ENCODE measurements around the gene HCFC1. TPM values are rescaled to one million over a fixed set of nuclear protein-coding genes. Genes with fewer than 3 reads are reported as not detected.

Gene HCFC1
- total RNA-seq, 6 experiments from 2014 or later = 52.1 to 62.1 (median 59.0) TPM

- H3K9me3 Mint-ChIP-seq = no peaks in the 10 kb centered on the region
- H3K27me3 Mint-ChIP-seq (ENCODE audit: insufficient read depth) = peaks cover 2% of the 10 kb centered on the region
- H3K4me1 Mint-ChIP-seq (ENCODE audit: low read depth) = no peaks in the 10 kb centered on the region
- TF ChIP-seq CTCF (IDR thresholded peaks at IDR 0.05) = no peak
- no peak overlapping the region for H3K27ac Mint-ChIP-seq
- no peak overlapping the region for H3K4me3 Mint-ChIP-seq
- no peak for DNase-seq
- H3K36me3 Mint-ChIP-seq (ENCODE audit: low read depth) = no peaks in the 10 kb centered on the region
Observed at GRCh38 chrX:153993079-153993478, 21.5 kb upstream of the HCFC1 start.

GRCh38 chrX:153992180-153992579 lies 20.6 kb upstream of the HCFC1 start:
- H3K27ac Mint-ChIP-seq = no peak overlapping the region
- no peaks in the 10 kb centered on the region for H3K9me3 Mint-ChIP-seq
- TF ChIP-seq CTCF (IDR thresholded peaks at IDR 0.05) = no peak

GRCh38 chrX:153991013-153991580 lies 19.5 kb upstream of the HCFC1 start:
- Mint-ChIP-seq H3K4me3 (no peak overlapping the region), H3K4me1 (ENCODE audit: low read depth) (no peaks in the 10 kb centered on the region), H3K36me3 (ENCODE audit: low read depth) (no peaks in the 10 kb centered on the region), H3K9me3 (no peaks in the 10 kb centered on the region), H3K27me3 (ENCODE audit: insufficient read depth) (peaks cover 2% of the 10 kb centered on the region), H3K27ac (no peak overlapping the region)
- no peak for TF ChIP-seq CTCF (IDR thresholded peaks at IDR 0.05)
- no peak for DNase-seq

More at GRCh38 chrX:153992180-153992579, 20.6 kb upstream of the HCFC1 start:
- Mint-ChIP-seq H3K4me3 (no peak overlapping the region), H3K4me1 (ENCODE audit: low read depth) (no peaks in the 10 kb centered on the region), H3K27me3 (ENCODE audit: insufficient read depth) (peaks cover 2% of the 10 kb centered on the region), H3K36me3 (ENCODE audit: low read depth) (no peaks in the 10 kb centered on the region)
- DNase-seq = no peak

GRCh38 chrX:153989973-153990655 lies 18.5 kb upstream of the HCFC1 start:
- Mint-ChIP-seq H3K4me3 (no peak overlapping the region), H3K9me3 (no peaks in the 10 kb centered on the region), H3K36me3 (ENCODE audit: low read depth) (no peaks in the 10 kb centered on the region), H3K27me3 (ENCODE audit: insufficient read depth) (peaks cover 2% of the 10 kb centered on the region), H3K27ac (no peak overlapping the region), H3K4me1 (ENCODE audit: low read depth) (0 out of 2 replicates have a peak, but pooled peaks cover 6% of the 10 kb centered on the region)
- no peak for TF ChIP-seq CTCF (IDR thresholded peaks at IDR 0.05)
- no peak for DNase-seq

GRCh38 chrX:153988493-153988892 lies 16.9 kb upstream of the HCFC1 start:
- no peaks in the 10 kb centered on the region for H3K9me3 Mint-ChIP-seq
- H3K36me3 Mint-ChIP-seq (ENCODE audit: low read depth) = no peaks in the 10 kb centered on the region
- H3K4me1 Mint-ChIP-seq (ENCODE audit: low read depth) = 0 out of 2 replicates have a peak, but pooled peaks cover 7% of the 10 kb centered on the region
- no peak overlapping the region for H3K4me3 Mint-ChIP-seq
- peaks cover 2% of the 10 kb centered on the region for H3K27me3 Mint-ChIP-seq (ENCODE audit: insufficient read depth)
- H3K27ac Mint-ChIP-seq = no peak overlapping the region
- TF ChIP-seq CTCF (IDR thresholded peaks at IDR 0.05) = no peak
- no peak for DNase-seq

Data from HFFc6 (cell line).